Activated naive CD4-positive, alpha-beta T cell treated with anti-CD3 and anti-CD28 coated beads, Interleukin-2, amount 50 U/mL, for 24 hours (primary cell): Measurements from ENCODE around the gene TMEM250.

Source experiments
- H3K27ac Mint-ChIP-seq: one replicate; pipeline ENCODE4 v1.8.0; 2021; ENCODE audit warnings: mild to moderate bottlenecking, mixed read lengths
- H3K27me3 Mint-ChIP-seq: one replicate; pipeline ENCODE4 v1.8.0; 2021; ENCODE audit warnings: mixed read lengths
- H3K36me3 Mint-ChIP-seq: one replicate; pipeline ENCODE4 v1.8.0; 2021; ENCODE audit warnings: mixed read lengths
- H3K4me1 Mint-ChIP-seq: one replicate; pipeline ENCODE4 v1.8.0; 2021; ENCODE audit warnings: mixed read lengths
- H3K4me3 Mint-ChIP-seq: one replicate; pipeline ENCODE4 v1.8.0; 2021; ENCODE audit warnings: mild to moderate bottlenecking, mixed read lengths
- H3K9me3 Mint-ChIP-seq: one replicate; pipeline ENCODE4 v1.8.0; 2021; ENCODE audit warnings: mixed read lengths

Gene TMEM250

DNA sequence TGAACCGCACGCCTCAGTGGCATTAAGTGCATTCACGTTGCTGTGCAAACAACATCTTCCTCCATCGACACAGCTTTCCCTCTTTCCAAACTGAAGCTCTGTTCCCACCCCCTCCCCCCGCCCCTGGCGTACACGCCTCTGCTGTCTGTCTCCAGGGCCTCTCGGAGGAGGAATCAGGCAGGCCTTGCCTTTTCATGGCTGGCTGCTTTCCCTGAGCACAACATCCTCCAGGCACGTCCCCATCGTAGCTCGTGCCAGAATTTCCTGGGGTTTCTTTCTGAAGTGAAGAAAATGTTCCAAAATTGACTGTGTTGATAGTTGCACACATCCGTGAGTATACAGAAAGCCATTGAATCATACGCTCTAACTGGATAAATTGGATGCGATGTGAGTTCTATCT, 22.3 kb upstream of the TMEM250 start:
- Mint-ChIP-seq H3K27ac (no peak overlapping the region), H3K36me3 (no peaks in the 10 kb centered on the region), H3K27me3 (peaks cover 1% of the 10 kb centered on the region)

GRCh38 chr9:136140046-136140445, 21.4 kb upstream of the TMEM250 start:
- no peaks in the 10 kb centered on the region for H3K9me3 Mint-ChIP-seq
- no peak overlapping the region for H3K27ac Mint-ChIP-seq
- H3K4me1 Mint-ChIP-seq = no peaks in the 10 kb centered on the region
- H3K36me3 Mint-ChIP-seq = no peaks in the 10 kb centered on the region
- H3K27me3 Mint-ChIP-seq = peaks cover 2% of the 10 kb centered on the region
- no peak overlapping the region for H3K4me3 Mint-ChIP-seq

More for the DNA sequence above, 22.3 kb upstream of the TMEM250 start:
- Mint-ChIP-seq H3K4me3 (no peak overlapping the region), H3K9me3 (no peaks in the 10 kb centered on the region), H3K4me1 (no peaks in the 10 kb centered on the region)

GRCh38 chr9:136138566-136138965, 19.9 kb upstream of the TMEM250 start:
- no peaks in the 10 kb centered on the region for H3K36me3 Mint-ChIP-seq
- peaks cover 4% of the 10 kb centered on the region for H3K4me1 Mint-ChIP-seq
- no peak overlapping the region for H3K4me3 Mint-ChIP-seq
- peaks cover 9% of the 10 kb centered on the region for H3K27me3 Mint-ChIP-seq
- no peak overlapping the region for H3K27ac Mint-ChIP-seq
- H3K9me3 Mint-ChIP-seq = no peaks in the 10 kb centered on the region

- no peak overlapping the region for H3K27ac Mint-ChIP-seq
- H3K4me1 Mint-ChIP-seq = peaks cover 4% of the 10 kb centered on the region
- peaks cover 11% of the 10 kb centered on the region for H3K27me3 Mint-ChIP-seq
- no peaks in the 10 kb centered on the region for H3K9me3 Mint-ChIP-seq
- H3K36me3 Mint-ChIP-seq = no peaks in the 10 kb centered on the region
- H3K4me3 Mint-ChIP-seq = no peak overlapping the region
Observed at GRCh38 chr9:136137321-136138265, 18.9 kb upstream of the TMEM250 start.

GRCh38 chr9:136136127-136136925, 17.7 kb upstream of the TMEM250 start:
- H3K4me3 Mint-ChIP-seq = no peak overlapping the region
- no peaks in the 10 kb centered on the region for H3K36me3 Mint-ChIP-seq
- peaks cover 14% of the 10 kb centered on the region for H3K27me3 Mint-ChIP-seq
- H3K9me3 Mint-ChIP-seq = no peaks in the 10 kb centered on the region
- peaks cover 4% of the 10 kb centered on the region for H3K4me1 Mint-ChIP-seq
- H3K27ac Mint-ChIP-seq = no peak overlapping the region

DNA sequence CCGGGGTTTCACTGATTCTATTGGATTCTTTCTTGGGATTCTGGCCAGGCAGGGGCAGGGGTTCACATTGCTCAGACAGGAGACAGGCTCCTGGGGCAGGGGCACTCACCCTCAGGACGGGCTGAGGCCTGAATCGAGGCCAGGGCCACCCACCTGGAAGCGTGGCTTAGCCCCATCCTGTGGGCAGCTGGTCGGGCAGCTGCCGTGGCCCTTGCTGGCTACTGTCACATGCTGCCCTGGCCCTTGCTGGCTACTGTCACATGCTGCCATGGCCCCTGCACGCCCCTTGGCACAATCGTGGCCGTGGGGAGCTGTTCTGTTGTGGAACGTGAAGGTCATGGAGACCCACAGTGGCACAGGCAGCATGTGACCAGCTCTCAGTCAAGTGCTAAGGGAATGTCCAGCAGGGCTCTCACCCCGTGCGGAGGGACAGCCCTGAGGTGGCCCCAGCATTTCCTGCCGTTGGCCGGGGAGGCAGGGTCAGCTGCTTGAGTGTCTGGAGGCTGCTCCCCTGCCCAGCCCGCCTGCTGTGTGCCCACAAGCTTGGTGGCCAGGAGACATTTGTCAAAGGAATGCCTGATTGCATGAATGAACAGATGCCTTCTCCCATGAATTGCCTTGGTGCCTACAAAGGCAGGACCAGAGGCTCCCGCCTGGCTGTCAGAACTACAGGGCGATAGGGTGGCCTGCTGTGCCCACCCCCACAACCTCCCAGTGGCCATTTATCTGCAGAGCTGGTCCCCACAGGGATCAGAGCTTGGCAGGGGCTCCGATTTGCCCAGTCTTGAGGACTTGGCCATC, 16.9 kb upstream of the TMEM250 start:
- no peak overlapping the region for H3K27ac Mint-ChIP-seq
- no peaks in the 10 kb centered on the region for H3K9me3 Mint-ChIP-seq
- H3K4me1 Mint-ChIP-seq = peaks cover 4% of the 10 kb centered on the region
- no peak overlapping the region for H3K4me3 Mint-ChIP-seq
- no peaks in the 10 kb centered on the region for H3K36me3 Mint-ChIP-seq
- H3K27me3 Mint-ChIP-seq = peaks cover 14% of the 10 kb centered on the region

DNA sequence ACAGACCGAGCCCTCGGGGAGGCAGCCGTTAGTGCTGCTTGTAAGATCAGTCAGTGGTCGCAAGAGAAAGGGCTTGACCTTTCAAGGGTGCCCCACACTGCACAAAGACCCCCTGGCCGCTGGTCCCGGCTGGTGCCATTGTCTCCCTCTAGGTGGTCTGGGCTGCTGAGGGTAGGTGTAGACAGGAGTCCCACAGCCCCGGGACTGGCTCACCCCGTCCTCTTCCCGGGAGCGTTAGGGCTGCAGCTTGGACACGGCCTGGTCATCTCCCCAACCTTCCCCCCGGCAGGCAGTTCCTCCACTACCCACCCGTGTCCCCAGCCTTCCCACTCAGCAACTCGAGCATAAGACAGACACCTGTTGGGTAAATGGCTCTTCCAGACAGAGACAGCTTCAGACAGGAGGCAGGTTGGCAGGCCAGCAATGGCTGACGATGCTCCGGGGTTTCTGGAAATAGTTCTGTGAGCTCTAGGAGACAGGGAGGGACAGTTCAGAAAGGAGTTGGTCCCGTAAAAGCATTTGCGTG, 15.3 kb upstream of the TMEM250 start:
- Mint-ChIP-seq H3K9me3 (no peaks in the 10 kb centered on the region), H3K27ac (no peak overlapping the region), H3K36me3 (no peaks in the 10 kb centered on the region), H3K27me3 (peaks cover 14% of the 10 kb centered on the region), H3K4me1 (peaks cover 4% of the 10 kb centered on the region), H3K4me3 (peak overlapping the region; percentile 76)

- peaks cover 14% of the 10 kb centered on the region for H3K27me3 Mint-ChIP-seq
- peak overlapping the region; percentile 59 for H3K27ac Mint-ChIP-seq
- H3K9me3 Mint-ChIP-seq = no peaks in the 10 kb centered on the region
- H3K4me1 Mint-ChIP-seq = peaks cover 4% of the 10 kb centered on the region
- H3K36me3 Mint-ChIP-seq = no peaks in the 10 kb centered on the region
- peak overlapping the region; percentile 76 for H3K4me3 Mint-ChIP-seq
Observed at GRCh38 chr9:136133191-136133958, 14.7 kb upstream of the TMEM250 start.

- no peaks in the 10 kb centered on the region for H3K36me3 Mint-ChIP-seq
- H3K27ac Mint-ChIP-seq = no peak overlapping the region
- peaks cover 14% of the 10 kb centered on the region for H3K27me3 Mint-ChIP-seq
- H3K4me1 Mint-ChIP-seq = peaks cover 4% of the 10 kb centered on the region
- H3K4me3 Mint-ChIP-seq = no peak overlapping the region
- H3K9me3 Mint-ChIP-seq = no peaks in the 10 kb centered on the region
Observed at GRCh38 chr9:136132512-136133050, 13.9 kb upstream of the TMEM250 start.

DNA sequence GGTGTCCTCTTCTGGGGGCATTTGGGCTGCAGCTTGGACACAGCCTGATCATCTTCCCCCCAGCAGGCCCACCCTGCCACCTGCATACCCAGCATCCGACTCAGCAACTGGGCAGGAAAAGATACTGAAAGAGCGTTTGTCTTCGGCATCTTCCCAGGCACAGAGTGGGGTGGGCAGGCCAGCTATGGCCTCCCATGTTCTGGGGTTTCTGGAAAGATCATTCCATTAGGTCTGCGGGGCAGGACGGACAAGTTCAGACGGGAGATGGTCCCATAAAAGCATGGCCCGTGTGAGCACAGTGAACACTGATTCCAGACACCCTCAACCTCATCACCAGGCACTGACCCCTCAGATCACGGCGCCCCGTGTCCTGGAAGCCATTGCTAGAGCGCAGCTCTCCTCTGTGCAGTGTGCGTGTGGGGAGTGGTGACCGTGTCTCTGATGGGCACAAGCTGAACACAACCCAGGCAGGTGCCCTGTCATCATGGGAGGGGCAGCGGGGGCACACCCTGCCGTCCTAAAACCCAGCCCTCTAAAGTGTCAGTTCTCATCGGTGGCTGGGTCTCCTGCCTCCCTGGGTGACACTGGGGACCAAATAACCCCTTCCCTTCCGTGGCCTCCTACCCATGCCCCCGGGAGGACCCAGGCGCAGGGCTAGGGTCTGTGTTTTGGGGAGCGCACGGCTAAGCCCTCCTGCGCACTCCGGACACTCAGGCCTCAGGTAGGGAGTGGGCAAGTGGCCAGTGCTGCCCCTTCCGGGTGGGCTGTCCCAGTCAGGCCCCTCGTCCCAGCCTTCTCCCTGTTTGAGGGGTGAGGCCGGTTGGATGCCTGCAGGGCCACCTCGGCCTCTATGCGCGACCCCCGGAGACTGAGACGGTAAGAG, 13.2 kb upstream of the TMEM250 start:
- H3K27ac Mint-ChIP-seq = no peak overlapping the region
- no peaks in the 10 kb centered on the region for H3K36me3 Mint-ChIP-seq
- H3K9me3 Mint-ChIP-seq = no peaks in the 10 kb centered on the region
- peaks cover 14% of the 10 kb centered on the region for H3K27me3 Mint-ChIP-seq
- peaks cover 4% of the 10 kb centered on the region for H3K4me1 Mint-ChIP-seq
- no peak overlapping the region for H3K4me3 Mint-ChIP-seq

- Mint-ChIP-seq H3K9me3 (no peaks in the 10 kb centered on the region), H3K27ac (no peak overlapping the region), H3K36me3 (no peaks in the 10 kb centered on the region), H3K27me3 (peaks cover 11% of the 10 kb centered on the region), H3K4me1 (peaks cover 3% of the 10 kb centered on the region), H3K4me3 (no peak overlapping the region)
Observed at GRCh38 chr9:136129176-136129575, 10.5 kb upstream of the TMEM250 start.

GRCh38 chr9:136128436-136128835, 9.8 kb upstream of the TMEM250 start:
- Mint-ChIP-seq H3K9me3 (no peaks in the 10 kb centered on the region), H3K4me3 (no peak overlapping the region), H3K27me3 (peaks cover 5% of the 10 kb centered on the region), H3K27ac (peak overlapping the region; percentile 55), H3K4me1 (no peaks in the 10 kb centered on the region), H3K36me3 (no peaks in the 10 kb centered on the region)

DNA sequence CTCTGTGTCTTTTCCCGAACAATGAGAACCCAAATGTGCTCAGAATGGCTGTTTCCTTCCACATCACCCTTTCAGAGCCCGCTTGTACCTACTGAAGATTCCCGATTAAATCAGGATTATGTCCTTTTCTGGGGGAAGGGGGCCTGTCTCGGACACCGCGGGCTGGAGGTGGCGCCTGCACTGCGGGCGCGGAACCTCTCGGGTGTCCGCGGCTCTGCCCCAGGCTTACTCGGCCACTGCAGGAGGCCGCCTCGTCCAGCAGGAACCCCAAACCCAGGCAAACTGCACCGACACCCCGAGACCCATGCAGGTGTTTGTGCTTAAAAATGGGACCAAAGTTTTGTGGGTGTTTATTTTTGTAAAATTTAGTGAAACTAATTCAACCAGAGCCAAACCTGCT, 8.6 kb upstream of the TMEM250 start:
- Mint-ChIP-seq H3K27ac (no peak overlapping the region), H3K4me1 (no peaks in the 10 kb centered on the region), H3K36me3 (no peaks in the 10 kb centered on the region), H3K9me3 (no peaks in the 10 kb centered on the region), H3K27me3 (peaks cover 3% of the 10 kb centered on the region), H3K4me3 (no peak overlapping the region)
